ENCODE data around the gene ACD.

ACD gene

DNA sequence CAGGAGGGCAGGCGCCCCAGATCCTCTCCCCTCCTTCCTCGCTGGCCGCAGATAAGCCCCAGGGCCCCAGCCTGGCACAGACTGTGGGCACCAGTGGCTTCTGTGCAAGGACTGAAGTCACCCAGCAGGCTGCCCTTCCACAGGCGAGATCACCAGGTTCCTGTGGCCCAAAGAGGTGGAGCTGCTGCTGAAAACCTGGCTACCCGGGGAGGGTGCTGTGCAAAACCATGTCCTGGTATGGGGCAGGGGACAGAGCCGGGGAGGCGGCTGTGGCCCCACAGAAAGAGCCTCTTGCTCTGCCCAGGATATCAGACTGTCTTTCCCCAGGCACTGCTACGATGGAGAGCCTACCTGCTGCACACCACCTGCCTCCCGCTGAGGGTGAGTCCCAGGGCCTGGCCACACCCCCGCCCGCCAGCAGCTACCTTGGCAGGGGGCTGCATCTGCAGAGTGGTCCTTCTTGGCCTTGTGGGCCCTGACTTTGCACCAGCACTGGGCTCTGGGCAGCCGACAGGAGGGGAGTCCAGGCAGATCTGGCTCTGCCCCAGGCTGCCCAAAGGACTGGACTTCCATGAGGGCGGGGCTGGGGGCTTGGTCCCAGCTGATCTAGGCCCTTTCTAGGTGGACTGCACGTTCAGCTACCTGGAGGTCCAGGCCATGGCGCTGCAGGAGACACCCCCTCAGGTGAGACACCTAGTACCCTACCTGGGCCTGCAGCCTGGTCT, 14.5 kb downstream of the ACD start:
- DNase-seq = no peak

DNA sequence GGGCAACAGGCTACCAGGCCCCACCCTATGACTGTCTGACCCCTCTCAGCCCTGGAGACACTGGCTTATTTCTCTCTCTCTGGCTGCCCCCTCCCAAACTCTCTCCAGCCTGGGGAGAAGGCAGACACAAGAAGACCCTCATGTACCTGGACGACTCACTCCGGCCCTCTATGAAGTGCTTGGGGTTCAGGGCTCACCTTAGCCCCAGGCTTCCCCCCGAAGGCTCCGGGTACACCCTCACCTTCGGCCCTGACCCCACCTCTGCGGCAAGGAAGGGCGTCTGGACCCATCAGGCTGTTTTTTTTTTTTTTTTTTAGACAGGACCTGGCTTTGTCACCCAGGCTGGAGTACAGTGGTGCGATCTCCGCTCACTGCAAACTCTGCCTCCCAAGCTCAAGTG, 16.0 kb downstream of the ACD start:
- DNase-seq = no peak

DNA sequence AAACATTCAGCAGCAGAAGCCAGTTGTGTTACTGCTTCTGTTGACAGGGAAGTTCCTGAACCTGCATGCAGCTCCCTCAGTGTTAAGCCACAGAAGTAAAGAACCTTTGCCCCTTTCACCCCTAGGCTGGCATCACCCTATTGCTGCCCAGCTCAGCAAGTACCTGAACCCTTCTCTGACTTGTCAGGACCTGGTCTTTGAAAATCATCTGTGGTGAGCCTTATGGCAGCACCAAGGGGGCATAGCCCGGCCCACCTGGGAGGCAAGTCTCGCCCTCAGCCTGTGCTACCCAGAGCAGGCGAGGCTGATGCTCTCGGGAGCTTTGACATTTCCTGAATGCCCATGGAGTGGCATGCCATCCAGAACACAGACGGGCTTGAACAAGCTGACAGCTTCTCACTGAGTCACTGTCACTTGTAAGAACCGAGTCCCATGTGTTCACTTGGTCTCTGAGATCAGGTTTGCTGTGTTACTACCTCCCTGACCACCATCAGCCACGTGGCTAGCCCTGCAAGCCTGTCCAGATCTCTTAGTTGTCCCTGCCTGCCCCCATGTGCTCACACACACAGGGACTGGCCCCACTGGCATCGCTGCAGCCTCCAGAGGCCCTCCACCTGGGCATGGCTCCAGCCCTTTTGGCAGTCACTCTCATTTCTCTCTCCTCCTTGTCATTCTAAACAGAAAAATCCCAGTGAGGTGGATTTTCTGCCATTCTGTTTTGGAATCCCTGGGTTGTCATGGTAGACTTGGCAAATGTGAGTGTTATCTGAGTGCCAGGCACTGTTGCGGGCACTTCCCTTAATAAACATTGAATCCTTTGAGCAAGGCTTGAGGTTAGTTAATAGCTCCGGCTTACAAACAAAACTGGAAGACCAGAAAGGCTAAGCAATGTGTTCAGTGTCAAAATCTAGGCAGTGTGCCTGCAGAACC, 18.0 kb downstream of the ACD start:
- peak; percentile 42 for DNase-seq

DNA sequence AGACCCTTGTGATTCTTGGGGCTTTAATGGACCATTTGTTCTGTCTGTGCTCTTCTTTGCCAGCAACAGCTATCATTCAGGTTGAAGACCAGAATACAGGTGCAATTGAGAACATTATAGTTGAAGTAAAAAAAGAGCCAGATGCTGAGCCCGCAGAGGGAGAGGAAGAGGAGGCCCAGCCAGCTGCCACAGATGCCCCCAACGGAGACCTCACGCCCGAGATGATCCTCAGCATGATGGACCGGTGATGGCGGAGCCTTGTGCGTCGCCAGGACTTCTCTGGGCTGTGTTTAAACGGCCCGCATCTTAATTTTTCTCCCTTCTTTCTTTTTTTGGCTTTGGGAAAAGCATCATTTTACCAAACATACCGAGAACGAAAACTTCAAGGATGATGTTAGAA, 22.4 kb downstream of the ACD start:
- DNase-seq = no peak

DNA sequence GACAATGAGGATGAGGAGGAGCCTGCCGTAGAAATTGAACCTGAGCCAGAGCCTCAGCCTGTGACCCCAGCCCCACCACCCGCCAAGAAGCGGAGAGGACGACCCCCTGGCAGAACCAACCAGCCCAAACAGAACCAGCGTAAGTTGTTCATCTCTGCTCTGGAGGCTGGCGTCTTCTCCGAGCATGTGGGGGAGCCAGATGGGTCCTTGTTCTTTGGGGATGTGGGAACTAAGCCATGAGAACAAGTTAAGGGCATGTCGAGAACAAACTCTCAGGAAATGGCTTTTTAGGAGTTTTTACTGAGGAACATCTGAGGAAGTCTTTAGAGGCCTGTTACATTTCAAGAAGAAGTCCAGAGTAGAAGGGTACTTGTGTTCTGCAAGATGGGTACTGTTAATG, 23.3 kb downstream of the ACD start:
- DNase-seq = no peak

DNA sequence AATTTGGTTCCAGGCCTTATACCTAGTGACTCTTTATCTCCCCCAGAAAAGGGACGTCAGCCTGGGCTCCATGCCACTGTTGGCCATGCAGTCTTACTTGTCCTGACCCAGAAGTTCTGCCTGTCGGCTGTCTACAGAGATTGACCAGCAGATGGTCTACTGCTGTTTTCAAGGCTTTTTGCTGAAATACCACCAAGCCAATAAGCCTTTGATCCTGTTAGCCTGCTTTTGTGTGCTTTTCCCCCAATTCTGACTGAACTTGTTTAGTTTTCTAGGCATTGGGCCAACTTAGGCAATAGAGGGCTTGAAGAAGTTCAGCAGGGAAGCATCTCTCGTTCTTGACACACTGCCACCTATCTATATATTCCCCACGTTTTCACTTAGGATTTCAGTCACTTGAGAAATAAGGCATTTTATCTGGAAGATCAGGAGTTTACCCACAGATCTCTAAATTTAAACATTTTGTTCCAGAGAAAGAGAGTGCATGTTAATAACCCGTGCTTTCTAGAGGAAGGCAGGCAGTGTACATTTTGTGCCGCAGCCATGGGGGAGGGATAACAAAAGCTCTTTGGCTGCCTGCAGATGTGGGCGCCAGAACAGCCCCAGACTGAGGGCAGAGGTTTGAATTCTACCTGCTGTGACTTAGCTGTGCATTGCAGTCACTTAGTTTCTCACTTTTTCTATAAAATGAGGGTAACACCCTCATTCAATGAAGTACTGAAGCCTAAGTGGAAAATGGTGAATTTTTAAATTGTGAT, 27.5 kb downstream of the ACD start:
- no peak for DNase-seq

DNA sequence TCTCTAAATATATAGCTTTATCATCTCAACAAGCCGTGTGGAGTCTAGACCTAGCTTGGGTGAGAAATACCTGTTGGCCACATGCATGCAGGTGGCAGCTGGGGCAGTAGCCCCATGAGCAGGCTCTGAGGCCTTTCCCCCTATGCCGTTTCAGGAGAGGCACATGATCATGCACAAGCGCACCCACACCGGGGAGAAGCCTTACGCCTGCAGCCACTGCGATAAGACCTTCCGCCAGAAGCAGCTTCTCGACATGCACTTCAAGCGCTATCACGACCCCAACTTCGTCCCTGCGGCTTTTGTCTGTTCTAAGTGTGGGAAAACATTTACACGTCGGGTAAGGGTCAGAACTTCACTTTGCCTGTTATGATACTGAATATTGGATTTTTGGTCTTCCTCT, 31.8 kb downstream of the ACD start:
- no peak for DNase-seq

DNA sequence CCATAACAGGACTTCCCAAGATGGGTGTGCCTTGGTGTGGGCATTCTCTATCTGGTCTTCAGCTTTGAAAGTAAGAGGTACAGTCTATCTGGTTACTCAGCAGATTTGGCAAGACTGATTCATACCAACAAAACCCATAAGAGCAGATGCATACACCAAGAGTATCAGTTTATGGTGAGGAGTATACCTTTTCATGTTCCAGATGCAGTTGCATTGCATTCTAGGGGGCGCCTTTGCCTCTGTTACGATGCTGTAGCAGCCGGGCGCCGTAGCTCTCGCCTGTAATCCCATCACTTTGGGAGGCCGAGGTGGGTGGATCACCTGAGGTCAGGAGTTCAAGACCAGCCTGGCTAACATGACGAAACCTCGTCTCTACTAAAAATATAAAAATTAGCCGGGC, 46.3 kb downstream of the ACD start:
- no peak for DNase-seq

DNA sequence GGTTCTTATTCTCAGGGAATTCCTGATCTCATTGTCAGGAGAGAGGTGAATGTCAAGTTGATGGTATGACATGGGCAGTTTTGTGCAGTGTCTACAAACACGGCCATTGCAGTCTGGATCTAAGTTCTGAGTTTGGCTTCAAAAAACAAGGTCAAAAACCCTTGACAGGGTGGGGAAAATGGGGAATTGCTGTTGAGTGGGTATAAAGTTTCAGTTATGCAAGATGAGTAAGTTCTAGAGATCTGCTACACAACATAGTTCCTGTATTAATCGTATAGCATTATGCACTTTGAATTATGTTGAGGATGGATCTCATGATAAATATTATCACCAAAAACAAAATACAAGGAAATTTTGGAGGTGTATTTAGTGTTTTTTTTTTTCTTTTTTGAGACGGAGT, 51.7 kb downstream of the ACD start:
- no peak for DNase-seq
